Neural cell (in vitro differentiated cells): ENCODE data around the gene SNRPD1.

Experiments
- EP300 ChIP-seq: fragments of 450-650 bp; conservative IDR thresholded peaks from 2 replicates; pipeline ENCODE4 v1.6.1; 2014; ENCODE audit warnings: antibody characterized with exemption, mild to moderate bottlenecking, moderate library complexity; ENCODE audit not compliant: poor library complexity, severe bottlenecking
- TF ChIP-seq, protein P1 (sequence below): IDR thresholded peaks from 2 replicates; pipeline ENCODE4 v1.6.1; 2012; ENCODE audit warnings: borderline replicate concordance

DNA sequence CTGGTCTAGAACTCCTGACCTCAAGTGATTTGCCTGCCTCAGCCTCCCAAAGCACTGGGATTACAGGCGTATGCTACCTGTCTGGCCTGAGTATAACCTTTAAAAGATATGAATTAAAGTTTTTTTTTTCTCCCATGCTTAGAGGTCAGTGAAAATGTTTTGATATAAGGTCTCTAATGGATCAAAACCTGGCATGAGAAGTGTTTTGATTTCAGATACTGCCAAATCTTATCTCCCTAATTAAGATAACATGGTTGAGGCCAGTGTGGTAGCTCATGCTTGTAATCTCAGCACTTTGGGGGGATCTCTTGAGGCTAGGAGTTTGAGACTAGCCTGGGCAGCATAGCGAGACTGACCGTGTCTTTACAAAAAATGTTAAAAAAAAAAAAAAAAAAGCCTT lies 41.2 kb downstream of the SNRPD1 start:
- TF ChIP-seq, protein P1, sequence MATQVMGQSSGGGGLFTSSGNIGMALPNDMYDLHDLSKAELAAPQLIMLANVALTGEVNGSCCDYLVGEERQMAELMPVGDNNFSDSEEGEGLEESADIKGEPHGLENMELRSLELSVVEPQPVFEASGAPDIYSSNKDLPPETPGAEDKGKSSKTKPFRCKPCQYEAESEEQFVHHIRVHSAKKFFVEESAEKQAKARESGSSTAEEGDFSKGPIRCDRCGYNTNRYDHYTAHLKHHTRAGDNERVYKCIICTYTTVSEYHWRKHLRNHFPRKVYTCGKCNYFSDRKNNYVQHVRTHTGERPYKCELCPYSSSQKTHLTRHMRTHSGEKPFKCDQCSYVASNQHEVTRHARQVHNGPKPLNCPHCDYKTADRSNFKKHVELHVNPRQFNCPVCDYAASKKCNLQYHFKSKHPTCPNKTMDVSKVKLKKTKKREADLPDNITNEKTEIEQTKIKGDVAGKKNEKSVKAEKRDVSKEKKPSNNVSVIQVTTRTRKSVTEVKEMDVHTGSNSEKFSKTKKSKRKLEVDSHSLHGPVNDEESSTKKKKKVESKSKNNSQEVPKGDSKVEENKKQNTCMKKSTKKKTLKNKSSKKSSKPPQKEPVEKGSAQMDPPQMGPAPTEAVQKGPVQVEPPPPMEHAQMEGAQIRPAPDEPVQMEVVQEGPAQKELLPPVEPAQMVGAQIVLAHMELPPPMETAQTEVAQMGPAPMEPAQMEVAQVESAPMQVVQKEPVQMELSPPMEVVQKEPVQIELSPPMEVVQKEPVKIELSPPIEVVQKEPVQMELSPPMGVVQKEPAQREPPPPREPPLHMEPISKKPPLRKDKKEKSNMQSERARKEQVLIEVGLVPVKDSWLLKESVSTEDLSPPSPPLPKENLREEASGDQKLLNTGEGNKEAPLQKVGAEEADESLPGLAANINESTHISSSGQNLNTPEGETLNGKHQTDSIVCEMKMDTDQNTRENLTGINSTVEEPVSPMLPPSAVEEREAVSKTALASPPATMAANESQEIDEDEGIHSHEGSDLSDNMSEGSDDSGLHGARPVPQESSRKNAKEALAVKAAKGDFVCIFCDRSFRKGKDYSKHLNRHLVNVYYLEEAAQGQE: no peak
- no peak for TF ChIP-seq EP300
